WI38 (cell line): ENCODE measurements around the gene UBR2.
A peak's percentile ranks its signal among the peaks of the same experiment; 100 is the strongest.
"Not testable (repeated sequence)": the region's sequence is repeated elsewhere in the genome, so short reads cannot be mapped to it uniquely, and the experiment has no call there.

Experiments used
- H3K4me3 ChIP-seq: 2 replicates; pipeline ENCODE4 v1.5.1; 2011; ENCODE audit warnings: low read depth, mild to moderate bottlenecking, control low read depth, low read length
- TF ChIP-seq, protein P1 (sequence below): IDR thresholded peaks from 2 replicates; pipeline ENCODE4 v1.5.1; 2012; ENCODE audit warnings: low read depth, mild to moderate bottlenecking, control low read depth, low read length

UBR2 gene

DNA sequence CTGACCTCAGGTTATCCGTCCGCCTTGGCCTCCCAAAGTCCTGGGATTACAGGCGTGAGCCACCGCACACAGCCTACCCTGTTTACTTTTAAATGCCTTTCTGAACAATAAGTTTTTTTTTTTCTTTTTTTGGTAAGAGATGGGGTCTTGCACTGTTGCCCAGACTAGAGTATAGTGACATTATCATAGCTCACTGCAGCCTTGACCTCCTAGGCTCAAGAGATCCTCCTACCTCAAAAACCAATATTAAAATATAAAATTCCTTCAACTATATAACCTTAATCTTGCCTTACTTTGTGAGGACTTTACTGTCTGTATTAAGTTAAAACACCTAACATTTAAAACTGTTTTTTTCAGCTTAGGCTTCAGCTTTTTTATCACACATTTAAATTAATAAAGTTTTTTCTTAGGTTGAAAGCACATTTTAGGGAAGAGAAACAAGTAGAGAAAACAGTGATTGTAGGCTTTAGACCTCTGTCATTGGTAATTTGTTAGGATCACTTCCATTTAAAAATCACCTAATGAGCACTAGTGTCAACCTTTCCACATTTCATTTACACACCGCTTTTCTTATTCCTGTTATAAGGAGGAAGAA is 2.9 kb downstream of the UBR2 start:
- TF ChIP-seq, protein P1, sequence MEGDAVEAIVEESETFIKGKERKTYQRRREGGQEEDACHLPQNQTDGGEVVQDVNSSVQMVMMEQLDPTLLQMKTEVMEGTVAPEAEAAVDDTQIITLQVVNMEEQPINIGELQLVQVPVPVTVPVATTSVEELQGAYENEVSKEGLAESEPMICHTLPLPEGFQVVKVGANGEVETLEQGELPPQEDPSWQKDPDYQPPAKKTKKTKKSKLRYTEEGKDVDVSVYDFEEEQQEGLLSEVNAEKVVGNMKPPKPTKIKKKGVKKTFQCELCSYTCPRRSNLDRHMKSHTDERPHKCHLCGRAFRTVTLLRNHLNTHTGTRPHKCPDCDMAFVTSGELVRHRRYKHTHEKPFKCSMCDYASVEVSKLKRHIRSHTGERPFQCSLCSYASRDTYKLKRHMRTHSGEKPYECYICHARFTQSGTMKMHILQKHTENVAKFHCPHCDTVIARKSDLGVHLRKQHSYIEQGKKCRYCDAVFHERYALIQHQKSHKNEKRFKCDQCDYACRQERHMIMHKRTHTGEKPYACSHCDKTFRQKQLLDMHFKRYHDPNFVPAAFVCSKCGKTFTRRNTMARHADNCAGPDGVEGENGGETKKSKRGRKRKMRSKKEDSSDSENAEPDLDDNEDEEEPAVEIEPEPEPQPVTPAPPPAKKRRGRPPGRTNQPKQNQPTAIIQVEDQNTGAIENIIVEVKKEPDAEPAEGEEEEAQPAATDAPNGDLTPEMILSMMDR, result no peak

GRCh38 chr6:42567237-42567636 is 3.4 kb downstream of the UBR2 start:
- H3K4me3 ChIP-seq, result not testable (repeated sequence)

More for the DNA sequence above, 2.9 kb downstream of the UBR2 start:
- no peak overlapping the region for H3K4me3 ChIP-seq

DNA sequence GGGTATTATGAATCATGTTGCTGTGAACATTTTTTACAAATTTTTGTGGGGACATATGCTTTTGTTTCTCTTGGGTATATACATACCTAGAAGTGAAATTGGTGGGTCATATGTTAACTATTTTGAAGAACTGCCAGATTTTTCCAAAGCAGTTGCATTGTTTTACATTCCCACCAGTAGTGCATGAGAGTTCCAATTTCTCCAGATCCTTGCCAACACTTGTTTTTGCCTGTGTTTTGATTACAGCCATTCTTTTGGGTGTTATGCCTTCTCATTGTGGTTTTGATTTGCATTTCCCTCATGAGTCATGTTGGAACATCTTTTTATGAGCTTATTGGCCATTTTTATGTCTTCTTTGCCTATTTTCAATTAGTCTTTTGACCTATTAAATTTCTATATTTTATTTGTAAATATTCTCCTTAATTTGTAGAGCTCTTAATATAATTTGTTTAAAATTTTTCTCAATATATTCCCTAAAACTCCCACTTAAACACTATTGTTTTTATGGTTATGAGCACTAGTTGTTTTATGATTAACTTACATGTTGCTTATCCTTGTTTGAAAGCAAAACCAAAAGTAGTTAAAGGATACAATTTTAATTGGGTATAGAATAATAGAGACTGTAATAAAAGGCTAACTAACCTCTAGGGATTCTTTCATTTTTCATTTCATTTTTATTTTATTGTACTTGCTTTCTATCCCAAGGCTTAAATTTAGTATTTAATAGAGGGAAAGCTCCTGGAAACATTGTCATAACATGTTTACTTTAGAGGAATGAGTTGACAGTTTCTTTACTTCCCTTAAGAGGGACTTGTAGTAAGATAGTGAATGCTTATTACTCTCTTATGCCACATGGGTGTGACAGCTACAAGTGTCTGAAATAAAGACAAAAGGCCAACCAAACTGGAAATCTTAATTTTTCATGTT is 5.5 kb downstream of the UBR2 start:
- TF ChIP-seq, protein P1, result no peak
- no peak overlapping the region for H3K4me3 ChIP-seq

- H3K4me3 ChIP-seq, result 0 out of 2 replicates have a peak overlapping the region, but pooled peaks have one; percentile 9
- TF ChIP-seq, protein P1, result no peak
Measured at GRCh38 chr6:42571611-42572342, 7.9 kb downstream of the UBR2 start.

GRCh38 chr6:42572523-42572922 is 8.7 kb downstream of the UBR2 start:
- TF ChIP-seq, protein P1, result no peak
- no peak overlapping the region for H3K4me3 ChIP-seq

DNA sequence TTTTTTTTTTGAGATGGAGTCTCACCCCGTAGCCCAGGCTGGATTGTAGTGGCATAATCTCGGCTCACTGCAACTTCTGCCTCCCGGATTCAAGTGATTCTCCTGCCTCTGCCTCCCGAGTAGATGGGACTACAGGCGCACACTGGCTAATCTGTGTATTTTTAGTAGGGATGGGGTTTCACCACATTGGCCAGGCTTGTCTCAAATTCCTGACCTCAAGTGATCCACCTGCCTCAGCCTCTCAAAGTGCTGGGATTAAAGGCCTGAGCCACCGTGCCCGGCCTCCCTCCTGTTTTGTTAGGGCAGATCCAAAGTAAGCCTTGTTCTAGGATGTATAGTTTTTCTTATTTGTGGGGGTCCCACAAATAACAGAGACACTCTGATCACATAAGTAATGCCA is 12.7 kb downstream of the UBR2 start:
- not testable (repeated sequence) for H3K4me3 ChIP-seq

DNA sequence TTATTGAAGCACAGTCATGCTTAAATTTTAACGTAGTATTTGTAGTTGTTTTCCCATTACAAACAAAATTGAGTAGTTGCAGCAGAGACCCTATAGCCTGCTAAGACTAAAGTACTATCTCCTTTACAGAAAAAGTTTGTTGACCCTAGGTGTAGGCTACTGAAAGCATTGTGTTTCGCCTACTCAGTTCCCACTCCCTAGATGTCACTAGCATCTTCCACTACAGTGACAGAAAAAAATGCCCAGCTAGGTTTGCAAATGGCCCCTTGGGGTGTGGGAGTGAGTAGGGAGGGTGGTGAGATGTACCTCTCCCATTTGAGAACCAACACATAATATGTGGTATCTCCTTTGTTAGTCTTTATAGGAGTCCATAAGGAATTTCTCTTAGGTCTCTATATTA is 34.5 kb downstream of the UBR2 start:
- TF ChIP-seq, protein P1, result no peak
- no peak overlapping the region for H3K4me3 ChIP-seq

GRCh38 chr6:42599558-42599957 is 35.7 kb downstream of the UBR2 start:
- H3K4me3 ChIP-seq, result no peak overlapping the region
- TF ChIP-seq, protein P1, result no peak
